WTC11 (cell line): ENCODE measurements around the gene ENC1. TPM values are rescaled to one million over a fixed set of nuclear protein-coding genes. Genes with fewer than 3 reads are reported as not detected.

Experiments used
- ATAC-seq: fragments of 200-7000 bp; cut with Tn5 transposase; 2 replicates; pipeline ENCODE4 v1.10.0; 2021; ENCODE audit warnings: mild to moderate bottlenecking, moderate library complexity
- CTCF ChIA-PET: fragments of 300-600 bp; sonication (Branson Sonifier 250); formaldehyde crosslinking; loops from one replicate; lab custom pipeline; 2021; ENCODE audit warnings: antibody characterized with exemption; lab: Charles Lee
- POLR2A ChIA-PET: fragments of 350-600 bp; sonication (Branson Sonifier 250); formaldehyde crosslinking; loops from one replicate; lab custom pipeline; 2021; ENCODE audit warnings: antibody characterized with exemption; lab: Charles Lee
- DNase-seq: peaks from one replicate; pipeline ENCODE4 v3.0.0; 2021; ENCODE audit warnings: low spot score
- H3K27ac Mint-ChIP-seq: 2 replicates; pipeline ENCODE4 v1.8.0; 2021; ENCODE audit warnings: mixed read lengths
- H3K27me3 Mint-ChIP-seq: 2 replicates; pipeline ENCODE4 v1.8.0; 2021; ENCODE audit warnings: low read depth, mild to moderate bottlenecking, moderate library complexity, mixed read lengths
- H3K36me3 Mint-ChIP-seq: 2 replicates; pipeline ENCODE4 v1.8.0; 2021; ENCODE audit warnings: mixed read lengths
- H3K4me1 Mint-ChIP-seq: 2 replicates; pipeline ENCODE4 v1.8.0; 2022; ENCODE audit warnings: mixed read lengths
- H3K4me3 Mint-ChIP-seq: 2 replicates; pipeline ENCODE4 v1.8.0; 2021; ENCODE audit warnings: mild to moderate bottlenecking, moderate library complexity, mixed read lengths
- H3K9me3 Mint-ChIP-seq: 2 replicates; pipeline ENCODE4 v1.8.0; 2021; ENCODE audit warnings: mixed read lengths
- AFF4 ChIP-seq: sonication (generic); formaldehyde crosslinking; IDR thresholded peaks from 2 replicates; pipeline ENCODE4 v1.8.1; 2023; ENCODE audit warnings: mild to moderate bottlenecking, missing genetic modification reagents, borderline replicate concordance
- CDX4 ChIP-seq: fragments of 250-450 bp; sonication (Bioruptor Pico); IDR thresholded peaks from 2 replicates; pipeline ENCODE4 v1.9.0; 2021; ENCODE audit warnings: moderate library complexity, mild to moderate bottlenecking, inconsistent platforms, borderline replicate concordance
- E2F5 ChIP-seq: sonication (generic); formaldehyde crosslinking; IDR thresholded peaks from 2 replicates; pipeline ENCODE4 v1.8.1; 2022; ENCODE audit warnings: mild to moderate bottlenecking, moderate library complexity, missing genetic modification reagents
- EMX1 ChIP-seq: fragments of 250-450 bp; sonication (Bioruptor Pico); IDR thresholded peaks from 2 replicates; pipeline ENCODE4 v1.8.0; 2021; ENCODE audit warnings: mild to moderate bottlenecking
- ERG ChIP-seq: fragments of 250-450 bp; sonication (Bioruptor Pico); IDR thresholded peaks from 2 replicates; pipeline ENCODE4 v1.8.0; 2021; ENCODE audit warnings: mild to moderate bottlenecking
- GRHL2 ChIP-seq: fragments of 250-450 bp; sonication (Bioruptor Pico); IDR thresholded peaks from 2 replicates; pipeline ENCODE4 v1.8.0; 2022; ENCODE audit warnings: mild to moderate bottlenecking, moderate library complexity; ENCODE audit not compliant: insufficient replicate concordance, severe bottlenecking
- JAZF1 ChIP-seq: fragments of 250-450 bp; sonication (Bioruptor Pico); IDR thresholded peaks from 2 replicates; pipeline ENCODE4 v1.9.0; 2021; ENCODE audit warnings: moderate library complexity, mild to moderate bottlenecking, inconsistent platforms
- MXD4 ChIP-seq: fragments of 250-450 bp; sonication (Bioruptor Pico); IDR thresholded peaks from 2 replicates; pipeline ENCODE4 v1.8.0; 2021; ENCODE audit warnings: mild to moderate bottlenecking, moderate library complexity, borderline replicate concordance
- MYBL2 ChIP-seq: sonication (generic); formaldehyde crosslinking; IDR thresholded peaks from 2 replicates; pipeline ENCODE4 v1.8.1; 2023; ENCODE audit warnings: mild to moderate bottlenecking, moderate library complexity, missing genetic modification reagents
- NFATC4 ChIP-seq: fragments of 250-450 bp; sonication (Bioruptor Pico); IDR thresholded peaks from 2 replicates; pipeline ENCODE4 v1.9.0; 2021; ENCODE audit warnings: mild to moderate bottlenecking
- NFE2L1 ChIP-seq: sonication (generic); formaldehyde crosslinking; IDR thresholded peaks from 2 replicates; pipeline ENCODE4 v1.8.1; 2023; ENCODE audit warnings: missing genetic modification reagents
- NR1H2 ChIP-seq: sonication (generic); formaldehyde crosslinking; IDR thresholded peaks from 2 replicates; pipeline ENCODE4 v1.9.0; 2021; ENCODE audit warnings: mild to moderate bottlenecking, moderate library complexity, missing genetic modification reagents
- OVOL2 ChIP-seq: fragments of 250-450 bp; sonication (Bioruptor Pico); IDR thresholded peaks from 2 replicates; pipeline ENCODE4 v1.9.0; 2021; ENCODE audit warnings: mild to moderate bottlenecking, borderline replicate concordance
- PREB ChIP-seq: sonication (generic); formaldehyde crosslinking; IDR thresholded peaks from 2 replicates; pipeline ENCODE4 v1.8.1; 2022; ENCODE audit warnings: mild to moderate bottlenecking, missing genetic modification reagents, moderate library complexity, borderline replicate concordance
- PRRX2 ChIP-seq: fragments of 250-450 bp; sonication (Bioruptor Pico); IDR thresholded peaks from 2 replicates; pipeline ENCODE4 v1.8.0; 2021; ENCODE audit warnings: mild to moderate bottlenecking
- SMAD3 ChIP-seq: sonication (generic); formaldehyde crosslinking; IDR thresholded peaks from 2 replicates; pipeline ENCODE4 v1.8.0; 2022; ENCODE audit warnings: missing genetic modification reagents, mild to moderate bottlenecking, borderline replicate concordance
- SOX15 ChIP-seq: fragments of 250-450 bp; sonication (Bioruptor Pico); IDR thresholded peaks from 2 replicates; pipeline ENCODE4 v1.9.0; 2021; ENCODE audit warnings: mild to moderate bottlenecking
- USF2 ChIP-seq: sonication (generic); formaldehyde crosslinking; IDR thresholded peaks from 2 replicates; pipeline ENCODE4 v1.8.1; 2023; ENCODE audit warnings: mild to moderate bottlenecking, missing genetic modification reagents, moderate library complexity
- ZNF281 ChIP-seq: sonication (generic); formaldehyde crosslinking; IDR thresholded peaks from 2 replicates; pipeline ENCODE4 v1.8.0; 2023; ENCODE audit warnings: mild to moderate bottlenecking, missing genetic modification reagents
- ZNF317 ChIP-seq: sonication (generic); formaldehyde crosslinking; IDR thresholded peaks from 2 replicates; pipeline ENCODE4 v1.8.1; 2023; ENCODE audit warnings: low read depth, mild to moderate bottlenecking, moderate library complexity, missing genetic modification reagents, borderline replicate concordance
- ZNF423 ChIP-seq: fragments of 250-450 bp; sonication (Bioruptor Pico); IDR thresholded peaks from 2 replicates; pipeline ENCODE4 v2.1.2; 2022; ENCODE audit warnings: mild to moderate bottlenecking, moderate library complexity
- total RNA-seq: library from RNA; stranded (reverse); gene quantifications from 3 replicates; pipeline ENCODE4 v1.2.3, GENCODE V29; 2021

Gene ENC1
- total RNA-seq, 1 experiment from 2014 or later, result 18.3 TPM

- no peak overlapping the region for H3K27ac Mint-ChIP-seq
- POLR2A ChIA-PET, result no interaction called here
- TF ChIP-seq AFF4 (CRISPR knock-in tag), result no peak
- TF ChIP-seq USF2 (CRISPR knock-in tag), result no peak
- no peak for TF ChIP-seq NR1H2
- TF ChIP-seq NFATC4 (CRISPR knock-in tag), result no peak
- TF ChIP-seq MXD4, result no peak
- no peak for TF ChIP-seq PRRX2 (CRISPR knock-in tag)
- ATAC-seq (no peak), DNase-seq (no peak)
- peaks cover 41% of the 10 kb centered on the region for H3K4me1 Mint-ChIP-seq
- no peaks in the 10 kb centered on the region for H3K9me3 Mint-ChIP-seq
- CTCF ChIA-PET, result no interaction called here
- H3K4me3 Mint-ChIP-seq, result peak overlapping the region; percentile 87
- peaks cover 28% of the 10 kb centered on the region for H3K27me3 Mint-ChIP-seq
- H3K36me3 Mint-ChIP-seq, result peaks cover 20% of the 10 kb centered on the region
These were observed 2.0 kb downstream of the ENC1 start for GRCh38 chr5:74638544-74638969.

- Mint-ChIP-seq H3K4me3 (no peak overlapping the region), H3K36me3 (peaks cover 23% of the 10 kb centered on the region), H3K9me3 (no peaks in the 10 kb centered on the region)
- ATAC-seq, result no peak
- TF ChIP-seq NFE2L1 (no peak), JAZF1 (CRISPR knock-in tag) (no peak), E2F5 (CRISPR knock-in tag) (no peak), ZNF423 (no peak), GRHL2 (no peak), OVOL2 (no peak), ZNF317 (CRISPR knock-in tag) (no peak), SOX15 (CRISPR knock-in tag) (no peak), MYBL2 (CRISPR knock-in tag) (no peak), CDX4 (CRISPR knock-in tag) (no peak), PREB (no peak), EMX1 (no peak), ERG (CRISPR knock-in tag) (no peak), SMAD3 (CRISPR knock-in tag) (no peak), ZNF281 (CRISPR knock-in tag) (no peak)
- TF ChIP-seq, all 79 proteins: peak for 0
- CTCF ChIA-PET, result no interaction called here
- H3K27ac Mint-ChIP-seq, result no peak overlapping the region
- H3K4me1 Mint-ChIP-seq, result peaks cover 43% of the 10 kb centered on the region
- DNase-seq, result no peak
- POLR2A ChIA-PET, result no interaction called here
- peaks cover 13% of the 10 kb centered on the region for H3K27me3 Mint-ChIP-seq
These were observed 4.0 kb downstream of the ENC1 start for GRCh38 chr5:74636552-74636951.
